GM11168 (cell line): ENCODE results near the gene PTPRQ.
"Not testable (repeated sequence)": the region's sequence is repeated elsewhere in the genome, so short reads cannot be mapped to it uniquely, and the experiment has no call there.

Source experiments
- in situ Hi-C: fragments of 300-500 bp; cut with MboI; formaldehyde crosslinking; loops from one replicate; pipeline ENCODE4 v1.12.0; 2022; ENCODE audit warnings: low sequenced_read_pairs; ENCODE audit not compliant: unreplicated experiment

Gene PTPRQ

DNA sequence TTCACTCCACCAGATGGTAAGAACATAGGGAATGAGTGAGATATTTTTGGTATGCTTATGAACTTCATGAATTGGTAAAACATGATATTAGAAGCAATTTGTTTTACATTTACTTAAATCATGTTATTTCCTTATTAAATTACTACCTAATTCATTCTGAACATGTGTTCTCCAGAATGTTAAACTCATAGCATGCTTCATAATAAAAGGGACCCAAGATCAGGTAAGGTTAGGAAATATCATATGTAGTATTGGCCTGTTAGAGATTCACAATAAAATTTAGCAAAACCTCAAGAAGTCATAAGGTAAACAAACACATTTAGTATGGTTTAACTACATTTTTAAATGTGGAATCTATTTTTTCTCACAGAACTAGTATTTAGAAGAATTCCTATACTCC, 28.2 kb downstream of the PTPRQ start:
- in situ Hi-C loops, result no loop called here

DNA sequence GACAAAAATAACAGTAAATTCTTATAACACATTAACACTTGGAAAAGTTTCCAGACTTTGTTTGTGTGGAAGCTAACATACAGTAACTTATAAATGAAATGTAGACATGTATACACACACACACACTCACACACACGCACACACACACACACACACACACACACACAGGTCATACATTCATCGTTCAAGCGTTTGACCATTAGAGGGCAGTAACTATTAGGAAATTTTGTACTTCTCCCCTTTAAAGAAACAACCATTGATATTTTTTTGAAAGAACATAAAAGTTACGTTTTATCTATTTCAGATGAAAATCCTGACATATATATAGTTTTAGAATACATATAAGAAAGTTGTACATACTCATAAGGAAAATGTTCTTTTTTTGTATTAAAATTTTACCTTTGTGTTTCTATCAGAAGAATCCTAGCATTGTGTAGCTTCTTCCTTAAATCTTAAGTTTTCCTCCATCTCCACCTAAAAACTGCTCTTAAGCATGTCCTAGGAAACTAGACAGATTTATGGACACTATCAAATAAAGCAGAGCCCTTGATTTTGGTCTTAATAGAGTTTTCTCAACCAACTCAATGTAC, 29.0 kb downstream of the PTPRQ start:
- in situ Hi-C loops, result no loop called here

DNA sequence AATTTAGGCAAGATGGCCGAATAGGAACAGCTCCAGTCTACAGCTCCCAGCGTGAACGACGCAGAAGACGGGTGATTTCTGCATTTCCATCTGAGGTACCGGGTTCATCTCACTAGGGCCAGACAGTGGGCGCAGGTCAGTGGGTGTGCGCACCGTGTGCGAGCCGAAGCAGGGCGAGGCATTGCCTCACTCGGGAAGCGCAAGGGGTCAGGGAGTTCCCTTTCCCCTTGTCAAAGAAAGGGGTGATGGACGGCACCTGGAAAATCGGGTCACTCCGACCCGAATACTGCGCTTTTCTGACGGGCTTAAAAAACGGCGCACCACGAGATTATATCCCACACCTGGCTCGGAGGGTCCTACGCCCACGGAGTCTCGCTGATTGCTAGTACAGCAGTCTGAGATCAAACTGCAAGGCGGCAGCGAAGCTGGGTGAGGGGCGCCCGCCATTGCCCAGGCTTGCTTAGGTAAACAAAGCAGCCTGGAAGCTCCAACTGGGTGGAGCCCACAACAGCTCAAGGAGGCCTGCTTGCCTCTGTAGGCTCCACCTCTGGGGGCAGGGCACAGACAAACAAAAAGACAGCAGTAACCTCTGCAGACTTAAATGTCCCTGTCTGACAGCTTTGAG, 33.6 kb downstream of the PTPRQ start:
- in situ Hi-C loops, result not testable (repeated sequence)

DNA sequence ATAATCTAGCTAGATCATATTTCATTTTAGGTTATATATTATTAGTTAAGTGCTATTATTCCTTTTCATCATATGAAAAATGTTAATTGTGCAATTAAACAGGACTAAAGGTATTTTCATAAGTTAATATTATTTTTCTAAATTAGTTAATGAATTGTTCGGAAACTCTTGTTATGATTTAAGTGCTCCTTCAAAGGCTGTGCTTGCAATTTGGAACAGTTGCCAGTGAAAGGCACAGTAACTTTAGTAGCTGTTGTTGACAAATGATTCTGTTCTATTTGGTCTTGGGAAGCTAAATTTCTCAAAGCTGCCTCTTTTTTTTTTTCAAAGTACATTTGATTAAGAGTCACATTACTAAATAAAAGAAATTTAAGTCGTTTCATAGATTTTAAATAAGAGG, 40.7 kb downstream of the PTPRQ start:
- in situ Hi-C loops, result no loop called here

DNA sequence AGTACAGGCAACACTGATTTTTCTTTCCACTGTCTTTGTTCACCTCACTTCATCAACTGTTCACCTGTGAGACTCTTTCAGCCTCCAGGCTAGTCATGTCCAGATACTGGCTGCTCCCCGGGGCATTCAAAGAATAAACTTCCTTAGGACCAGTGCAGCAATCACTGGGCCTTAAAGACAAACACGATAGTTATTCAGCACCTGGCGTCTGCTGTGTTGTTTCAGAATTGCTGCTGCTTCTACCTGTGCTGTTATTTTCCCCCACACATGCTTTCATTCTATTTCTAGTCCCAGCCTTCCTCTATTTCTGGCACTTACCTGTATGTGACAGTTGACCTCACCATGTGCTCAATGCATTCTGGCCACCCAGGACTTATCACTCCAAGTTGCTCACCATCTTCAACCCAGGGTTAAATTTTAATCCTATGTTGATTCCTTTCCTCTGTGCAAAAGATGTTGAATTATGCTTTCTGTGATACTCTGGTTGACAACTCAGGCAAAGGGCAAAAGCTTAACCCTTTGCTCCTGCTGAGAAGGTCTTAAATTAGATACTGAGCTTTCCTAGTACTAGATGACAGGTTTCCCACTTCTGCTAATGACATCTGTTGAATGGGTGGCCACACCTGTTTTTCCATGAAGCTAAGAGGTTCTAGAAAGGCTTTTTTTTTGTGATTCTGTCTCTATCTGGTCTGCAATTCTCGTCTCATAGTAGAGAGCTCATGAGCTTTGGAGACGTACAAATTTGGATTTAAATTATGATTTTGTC, 41.4 kb downstream of the PTPRQ start:
- in situ Hi-C loops, result no loop called here

DNA sequence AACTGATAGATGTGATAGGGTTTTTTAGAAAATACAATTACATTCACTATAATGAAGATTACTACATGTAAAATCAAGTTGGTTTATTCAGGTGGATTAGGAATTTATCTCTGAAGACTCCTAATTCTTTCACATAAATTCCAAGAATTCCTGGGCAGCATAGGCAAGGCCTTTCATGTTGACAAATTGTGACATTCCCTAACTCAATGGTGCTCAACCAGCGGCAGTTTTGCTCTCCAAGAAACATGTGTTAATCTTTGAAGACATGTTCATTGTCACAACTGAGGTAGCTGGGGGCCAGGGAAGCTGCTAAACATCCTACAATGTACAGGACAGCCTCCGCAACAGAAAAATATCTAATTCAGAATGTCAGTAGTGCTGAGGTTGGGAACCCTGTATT, 46.3 kb downstream of the PTPRQ start:
- in situ Hi-C loops, result no loop called here

DNA sequence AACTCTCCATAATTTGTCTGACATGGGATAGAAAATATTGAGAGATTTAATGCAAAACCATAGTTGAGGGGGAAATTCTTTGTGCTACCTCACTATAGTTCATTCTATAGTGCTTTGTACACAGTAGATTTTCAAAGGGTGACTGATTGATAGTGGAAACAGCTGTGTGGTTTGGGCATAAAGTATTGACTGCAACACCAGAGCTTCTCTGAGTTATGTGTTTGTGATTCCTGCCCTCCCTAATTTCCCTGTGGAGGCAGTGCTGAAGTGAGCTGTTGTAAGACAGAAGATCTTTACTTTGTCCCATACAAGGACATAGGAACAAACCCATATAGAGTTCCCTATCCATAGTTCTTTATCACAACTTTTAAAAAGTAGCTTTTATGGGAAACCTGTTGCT, 47.1 kb downstream of the PTPRQ start:
- in situ Hi-C loops, result no loop called here

DNA sequence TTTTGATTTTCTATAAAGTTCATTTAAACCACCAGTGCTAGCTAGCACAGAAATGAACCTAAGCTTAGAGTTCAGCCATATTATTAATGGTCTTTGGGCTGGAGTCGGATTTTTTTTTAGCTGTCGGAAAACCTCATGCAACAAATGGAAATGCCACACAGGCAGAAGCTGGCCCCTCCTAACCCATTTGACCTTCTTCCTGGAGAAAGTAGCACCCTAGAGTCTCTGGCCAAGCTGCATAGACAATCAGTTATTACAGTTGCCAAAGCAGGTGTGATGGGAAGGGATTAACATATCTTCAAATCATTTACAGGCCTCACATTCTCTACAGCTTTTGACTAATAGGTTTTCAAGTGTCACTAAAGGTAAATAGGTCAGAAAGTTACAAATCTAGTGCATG, 49.4 kb downstream of the PTPRQ start:
- in situ Hi-C loops, result no loop called here

DNA sequence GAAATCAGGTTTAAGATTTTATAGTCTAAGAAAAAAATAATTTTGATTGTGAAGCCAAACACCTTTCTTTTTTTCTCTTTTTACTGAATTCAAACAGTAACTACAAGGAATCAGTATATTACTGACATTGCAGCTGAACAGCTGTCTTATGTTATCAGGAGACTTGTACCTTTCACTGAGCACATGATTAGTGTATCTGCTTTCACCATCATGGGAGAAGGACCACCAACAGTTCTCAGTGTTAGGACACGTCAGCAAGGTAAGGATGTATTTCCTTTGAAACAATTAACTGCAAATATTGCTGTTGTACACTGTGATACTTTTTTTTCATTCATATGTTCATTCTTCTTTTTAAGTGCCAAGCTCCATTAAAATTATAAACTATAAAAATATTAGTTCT, 50.8 kb downstream of the PTPRQ start:
- in situ Hi-C loops, result no loop called here

DNA sequence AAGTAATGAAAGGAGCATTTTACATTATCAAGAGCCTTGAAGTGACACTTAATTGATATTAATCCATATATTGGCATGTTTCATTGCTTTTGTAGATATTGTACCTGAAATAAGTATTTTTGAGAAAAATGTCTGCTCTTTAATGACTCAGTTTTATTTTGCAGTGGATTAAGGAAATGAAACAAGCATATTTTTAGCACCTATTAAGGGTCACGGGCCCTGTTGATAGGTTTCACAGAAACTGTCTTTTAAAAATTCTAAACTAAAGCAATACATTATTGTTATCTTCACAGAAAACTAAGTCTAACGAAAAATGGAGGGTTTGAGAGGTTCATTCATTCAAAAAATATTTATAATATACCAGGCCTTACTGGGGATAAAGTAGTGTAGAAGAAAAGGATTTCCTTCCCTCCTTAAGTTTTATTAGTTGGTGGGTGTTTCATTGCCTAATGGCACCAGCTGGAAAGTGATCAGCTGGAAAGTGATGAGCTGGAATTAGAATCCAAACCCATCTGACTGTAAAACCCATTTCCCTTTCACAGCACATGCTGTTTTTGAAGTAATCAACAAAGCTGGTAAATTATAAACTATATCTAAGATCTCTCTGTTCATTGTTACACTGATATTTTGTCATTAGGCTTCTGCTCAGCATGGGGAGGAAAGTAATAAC, 54.2 kb downstream of the PTPRQ start:
- in situ Hi-C loops, result no loop called here

DNA sequence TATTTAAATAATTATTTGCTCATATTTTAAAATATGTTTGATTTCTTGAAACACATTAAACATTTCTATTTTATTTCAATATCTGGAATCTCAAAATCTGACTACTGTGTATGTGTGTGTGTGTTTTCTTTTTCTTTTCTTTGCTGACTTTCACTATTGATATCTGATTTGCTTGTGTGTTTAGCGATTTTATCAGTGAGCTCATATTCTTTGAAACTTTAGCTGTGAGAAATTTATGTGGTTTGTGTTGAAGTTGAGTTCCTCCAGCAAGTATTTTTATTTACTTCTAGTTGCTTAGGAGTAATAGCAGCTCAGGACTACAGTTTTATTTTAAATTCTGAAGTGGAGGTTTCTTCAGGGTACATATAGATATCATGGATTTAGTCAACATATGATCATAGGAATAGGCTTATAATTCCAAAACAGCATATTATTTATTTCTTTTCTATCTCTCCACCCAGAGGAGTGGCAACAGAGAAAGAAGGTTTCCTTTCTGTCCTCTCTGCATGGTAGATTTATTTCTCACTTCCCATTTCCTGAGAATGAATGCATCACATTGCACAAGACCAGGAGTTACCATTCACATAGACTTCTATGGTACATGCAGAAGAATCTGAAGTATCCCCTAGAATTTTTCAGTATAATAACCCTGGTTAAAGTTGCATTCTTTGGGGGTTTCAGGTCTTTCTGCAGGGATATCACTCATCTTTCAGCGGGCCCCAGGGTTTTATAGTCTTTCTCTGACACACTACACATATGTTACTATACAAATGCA, 60.5 kb downstream of the PTPRQ start:
- in situ Hi-C loops, result no loop called here

DNA sequence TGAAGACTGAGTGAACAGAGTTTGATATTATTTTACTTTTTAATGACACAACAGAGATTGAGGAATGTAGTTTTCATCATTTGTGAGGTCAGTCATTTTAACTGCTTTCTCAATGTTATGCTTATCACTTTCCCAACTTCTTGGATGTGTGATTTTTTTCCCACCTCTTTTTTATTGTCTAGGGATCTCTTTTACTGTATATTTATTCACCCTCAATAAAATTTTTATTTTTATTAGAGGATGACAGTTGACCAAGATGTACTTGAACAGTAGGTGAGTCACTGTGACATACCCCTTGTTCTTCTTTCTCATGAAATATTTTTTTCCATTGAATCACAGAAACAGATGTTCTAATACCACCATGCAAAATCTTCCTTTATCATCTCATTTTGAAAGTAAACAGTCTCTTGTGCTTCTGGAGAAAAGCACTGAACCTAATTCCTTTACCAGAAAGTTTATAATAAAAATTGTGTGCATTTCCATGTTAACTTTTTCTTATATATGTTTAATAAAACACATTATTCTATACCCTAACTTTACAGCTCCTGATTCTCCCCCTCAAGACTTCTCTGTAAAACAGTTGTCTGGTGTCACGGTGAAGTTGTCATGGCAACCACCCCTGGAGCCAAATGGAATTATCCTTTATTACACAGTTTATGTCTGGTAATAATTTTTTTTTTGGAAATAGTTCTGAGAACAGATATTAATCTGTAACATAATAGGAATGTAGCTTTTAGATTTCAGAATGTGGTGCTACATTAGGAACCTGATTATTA, 65.9 kb downstream of the PTPRQ start:
- in situ Hi-C loops, result no loop called here

DNA sequence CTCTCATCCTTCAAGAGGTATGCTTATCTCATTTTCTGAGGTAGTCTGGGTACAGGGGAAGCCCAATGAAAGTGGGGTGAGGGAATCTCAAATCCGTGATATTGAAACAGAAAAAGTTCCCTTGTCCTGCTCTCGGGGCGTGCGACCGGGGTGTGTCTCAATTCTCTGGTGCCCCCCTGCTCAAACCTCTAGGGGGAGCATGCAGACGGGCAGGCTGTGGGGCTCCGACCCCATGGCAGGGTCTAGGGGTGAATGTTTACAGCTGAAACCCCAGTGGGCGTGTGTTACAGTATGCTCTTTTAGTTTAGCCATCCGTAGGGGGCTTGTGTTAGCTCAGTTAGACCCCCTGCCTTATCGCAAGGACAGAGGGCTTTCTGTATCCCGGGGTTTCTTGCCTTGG, 68.7 kb downstream of the PTPRQ start:
- in situ Hi-C loops, result no loop called here

DNA sequence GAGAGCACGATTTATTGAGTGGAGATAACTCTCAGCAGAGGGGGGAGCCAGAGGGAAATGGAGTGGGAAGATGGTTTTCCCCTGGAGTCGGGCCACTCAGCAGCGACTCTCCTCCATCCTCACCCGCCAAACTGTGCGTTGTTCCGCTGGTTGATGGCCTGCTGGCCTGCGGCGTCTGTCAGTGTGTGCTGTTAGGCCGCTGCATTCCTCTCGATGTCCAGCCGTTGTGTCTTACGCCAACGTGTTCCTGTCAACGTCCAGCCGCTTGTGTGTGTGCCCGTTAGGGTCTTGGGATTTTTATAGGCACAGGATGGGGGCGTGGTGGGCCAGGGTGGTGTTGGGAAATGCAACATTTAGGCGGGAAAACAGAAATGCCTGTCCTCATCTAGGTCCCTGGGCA, 69.2 kb downstream of the PTPRQ start:
- in situ Hi-C loops, result no loop called here

DNA sequence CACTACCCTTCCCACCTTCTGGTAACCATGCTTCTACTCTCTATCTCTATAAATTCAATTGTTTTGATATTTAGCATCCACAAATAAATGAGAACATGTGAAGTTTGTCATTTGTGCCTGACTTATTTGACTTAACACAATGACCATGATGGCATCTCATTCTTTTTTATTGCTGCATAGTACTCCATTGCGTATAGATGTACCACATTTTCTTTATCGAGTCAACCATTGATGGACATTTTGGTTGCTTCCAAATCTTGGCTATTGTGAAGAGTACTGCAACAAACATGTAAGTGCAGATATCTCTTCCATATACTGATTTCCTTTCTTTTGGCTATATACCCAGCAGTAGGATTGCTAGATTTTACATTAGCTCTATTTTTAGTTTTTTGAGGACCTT, 73.6 kb downstream of the PTPRQ start:
- in situ Hi-C loops, result no loop called here

DNA sequence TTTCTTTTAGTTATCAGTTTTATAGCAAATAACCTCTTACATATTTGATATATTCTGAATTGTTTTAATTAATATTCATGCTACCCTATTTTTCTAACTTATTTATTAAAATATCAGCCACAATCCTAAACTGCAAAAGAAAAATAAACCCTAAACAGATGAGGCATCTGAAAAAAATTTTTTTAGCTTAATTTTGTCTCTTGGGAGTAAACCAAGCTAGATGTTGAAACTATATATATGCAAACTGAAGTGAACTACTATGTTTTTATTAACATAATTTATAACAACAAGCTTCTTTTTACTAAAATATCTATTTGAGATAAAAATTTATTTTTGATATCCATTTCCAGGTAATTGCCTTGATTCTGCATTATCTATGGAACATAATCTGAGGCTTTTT, 87.6 kb downstream of the PTPRQ start:
- in situ Hi-C loops, result no loop called here

DNA sequence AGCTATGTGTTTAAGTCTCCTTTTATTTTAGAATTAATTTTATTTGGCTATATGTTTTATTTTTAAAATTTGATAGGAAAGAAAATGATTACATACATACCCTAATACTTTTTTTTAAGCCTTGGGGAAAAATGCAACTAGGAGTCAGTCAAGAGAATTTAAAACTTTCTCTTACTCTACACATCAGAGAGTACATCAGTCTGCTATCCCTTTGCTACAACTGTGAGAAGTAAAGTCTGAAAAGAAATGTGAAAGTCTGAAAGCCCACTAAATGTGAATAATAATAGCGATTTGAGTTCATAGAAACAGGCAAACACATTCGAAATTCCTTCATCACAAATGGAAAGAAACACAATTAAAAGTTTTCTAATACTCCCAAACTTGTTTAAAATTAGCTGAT, 95.0 kb downstream of the PTPRQ start:
- in situ Hi-C loops, result no loop called here

DNA sequence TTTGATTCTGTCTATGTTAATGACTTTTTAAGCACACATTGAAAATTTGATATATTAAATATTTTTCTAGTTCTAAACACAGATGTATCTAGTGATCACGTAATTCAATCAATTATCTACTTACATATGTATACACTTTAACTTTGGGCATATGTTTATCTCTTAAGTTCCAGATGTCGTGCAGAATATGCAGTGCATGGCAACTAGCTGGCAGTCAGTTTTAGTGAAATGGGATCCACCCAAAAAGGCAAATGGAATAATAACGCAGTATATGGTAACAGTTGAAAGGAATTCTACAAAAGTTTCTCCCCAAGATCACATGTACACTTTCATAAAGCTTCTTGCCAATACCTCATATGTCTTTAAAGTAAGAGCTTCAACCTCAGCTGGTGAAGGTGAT, 105.3 kb downstream of the PTPRQ start:
- in situ Hi-C loops, result no loop called here

DNA sequence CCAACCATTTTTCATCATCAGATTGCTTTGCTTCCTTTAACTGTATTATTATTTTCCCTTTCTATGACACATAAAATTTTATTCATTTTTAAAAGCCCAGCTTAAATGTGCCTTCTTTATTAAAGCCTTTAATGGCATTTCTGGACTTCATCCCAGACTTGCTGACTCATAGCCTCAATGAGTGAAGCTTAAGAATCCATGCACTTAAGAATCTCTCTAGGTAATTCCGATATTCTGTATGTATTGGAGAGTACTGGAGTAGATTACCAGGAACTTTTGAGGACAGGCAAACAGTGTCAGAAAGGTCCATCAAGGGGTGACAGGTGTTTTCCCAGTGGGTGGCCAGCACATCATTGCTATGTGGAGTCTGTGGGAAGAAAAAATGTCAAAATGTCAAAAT, 107.9 kb downstream of the PTPRQ start:
- in situ Hi-C loops, result no loop called here

DNA sequence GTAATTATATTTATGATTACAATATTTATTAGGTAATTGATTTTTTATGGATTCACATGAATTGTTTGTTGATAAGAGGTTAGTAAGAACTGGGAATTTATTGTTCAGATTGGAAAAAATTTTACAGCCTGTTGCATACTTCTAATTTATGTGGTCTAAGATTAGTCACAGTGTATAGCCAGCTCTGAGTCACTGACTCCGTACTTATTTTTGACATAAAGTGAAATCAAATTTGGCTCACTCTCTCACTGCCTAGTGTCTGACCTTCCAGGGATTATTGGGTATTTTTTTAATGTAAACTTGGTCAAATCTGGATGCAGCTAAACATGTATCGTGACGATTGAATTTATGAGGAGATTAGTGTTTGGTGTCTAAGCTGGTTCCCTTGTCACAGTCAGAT, 109.3 kb downstream of the PTPRQ start:
- in situ Hi-C loops, result no loop called here
